GM12878 (cell line): ENCODE measurements around the gene KIAA1217. TPM values are rescaled to one million over a fixed set of nuclear protein-coding genes. Genes with fewer than 3 reads are reported as not detected.

Experiments
- ATAC-seq: fragments of 200-7000 bp; cut with Tn5 transposase; 3 replicates; pipeline ENCODE4 v1.9.1; 2020; ENCODE audit warnings: mild to moderate bottlenecking, moderate library complexity
- BruUV-seq: library from RNA; stranded (reverse); fragments of 400-500 nt; replicated peaks from 2 replicates; lab custom pipeline; 2021; lab: Mats Ljungman, UMichigan
- CTCF ChIA-PET: fragments of 300-600 bp; sonication (Branson Sonifier 250); formaldehyde crosslinking; extraction: SDS; loops from one replicate; lab custom pipeline; 2021; ENCODE audit warnings: inconsistent platforms; lab: Yijun Ruan, JAX
- POLR2A ChIA-PET: fragments of 350-600 bp; formaldehyde crosslinking; extraction: SDS; loops from one replicate; lab custom pipeline; 2021; ENCODE audit warnings: inconsistent platforms; lab: Charles Lee
- RAD21 ChIA-PET: fragments of 300-600 bp; sonication (Branson Sonifier 250); formaldehyde crosslinking; loops from one replicate; lab custom pipeline; 2023; ENCODE audit warnings: antibody characterized with exemption; ENCODE audit not compliant: unreplicated experiment; lab: Charles Lee
- SMC1A ChIA-PET: fragments of 300-600 bp; sonication (Branson Sonifier 250); formaldehyde crosslinking; loops from one replicate; lab custom pipeline; 2023; ENCODE audit not compliant: unreplicated experiment, uncharacterized antibody; lab: Charles Lee
- DNase-seq: peaks from one replicate; pipeline ENCODE4 v3.0.0-alpha.2; 2011; ENCODE audit warnings: low read depth, low spot score
- FAIRE-seq: peaks from 3 replicates; lab custom pipeline; 2011; peaks lifted over from hg19 to GRCh38; lab: Jason Lieb, UNC
- H2AFZ ChIP-seq: 2 replicates; pipeline ENCODE4 v1.6.0; 2011; ENCODE audit warnings: low read depth, low read length, control low read depth; ENCODE audit not compliant: control insufficient read depth
- H3K27ac ChIP-seq: 2 replicates; pipeline ENCODE4 v1.5.1; 2011; ENCODE audit warnings: control low read depth; ENCODE audit not compliant: control insufficient read depth, insufficient read depth
- H3K27me3 ChIP-seq, 2 experiments: replicated peaks in 1 of 2; 2 replicates each; pipeline versions ENCODE4 v1.6.0 to v1.6.1; 2011; ENCODE audit warnings: low read length in 1 of 2; ENCODE audit not compliant: control insufficient read depth in 2 of 2, insufficient read depth in 2 of 2
- H3K36me3 ChIP-seq, 2 experiments: 2 replicates each; pipeline ENCODE4 v1.5.1; 2011; ENCODE audit warnings: low read length in 1 of 2; ENCODE audit not compliant: control insufficient read depth in 2 of 2, insufficient read depth in 2 of 2
- H3K4me1 ChIP-seq: 2 replicates; pipeline ENCODE4 v1.6.1; 2011; ENCODE audit warnings: mild to moderate bottlenecking, low read length, moderate library complexity, mixed read lengths; ENCODE audit not compliant: control insufficient read depth, insufficient read depth
- H3K4me2 ChIP-seq: 2 replicates; pipeline ENCODE4 v1.6.0; 2011; ENCODE audit warnings: control low read depth; ENCODE audit not compliant: control insufficient read depth, insufficient read depth
- H3K4me3 ChIP-seq: fragments of 200-600 bp; sonication (generic); 2 replicates; pipeline ENCODE4 v1.5.1; 2016
- H3K79me2 ChIP-seq: 2 replicates; pipeline ENCODE4 v1.6.0; 2011; ENCODE audit warnings: low read length; ENCODE audit not compliant: control insufficient read depth, insufficient read depth
- H3K9ac ChIP-seq: 2 replicates; pipeline ENCODE4 v1.8.0; 2011; ENCODE audit warnings: low read length, control low read depth, mixed read lengths; ENCODE audit not compliant: control insufficient read depth, insufficient read depth
- H3K9me3 ChIP-seq: replicated peaks from 3 replicates; pipeline ENCODE4 v1.5.1; 2011; ENCODE audit warnings: mild to moderate bottlenecking, low read length; ENCODE audit not compliant: control insufficient read depth, insufficient read depth
- H4K20me1 ChIP-seq: 2 replicates; pipeline ENCODE4 v1.6.0; 2011; ENCODE audit not compliant: control insufficient read depth, insufficient read depth
- ATF2 ChIP-seq: IDR thresholded peaks from 2 replicates; pipeline ENCODE4 v1.6.1; 2012; ENCODE audit warnings: low read length, inconsistent platforms
- CREB1 ChIP-seq: IDR thresholded peaks from 2 replicates; pipeline ENCODE4 v1.6.1; 2012; ENCODE audit warnings: low read depth, mild to moderate bottlenecking, inconsistent platforms
- E2F4 ChIP-seq: IDR thresholded peaks from 2 replicates; pipeline ENCODE4 v1.6.1; 2012; ENCODE audit warnings: low read depth, low read length, improper control_type of control experiment
- FOXM1 ChIP-seq: IDR thresholded peaks from 2 replicates; pipeline ENCODE4 v1.6.1; 2012; ENCODE audit warnings: low read depth, mild to moderate bottlenecking, inconsistent platforms, low read length, moderate library complexity
- PRDM15 ChIP-seq: fragments of 450-650 bp; formaldehyde crosslinking; IDR thresholded peaks from 2 replicates; pipeline ENCODE4 v1.4.0; 2020; ENCODE audit warnings: mild to moderate bottlenecking, moderate library complexity
- SMARCA5 ChIP-seq: fragments of 450-650 bp; IDR thresholded peaks from 2 replicates; pipeline ENCODE4 v1.6.1; 2017; ENCODE audit warnings: mild to moderate bottlenecking
- STAT3 ChIP-seq: IDR thresholded peaks from 2 replicates; pipeline ENCODE4 v1.6.1; 2011; ENCODE audit warnings: low read depth, low read length, improper control_type of control experiment
- WGBS: methylation state at CpG from one replicate; pipeline ENCODE4 v1.1.6; 2016; ENCODE audit warnings: low lambda C conversion rate; ENCODE audit not compliant: insufficient replicate concordance, insufficient coverage; ENCODE audit errors: missing lambda C conversion rate; 5-methylcytosine and 5-hydroxymethylcytosine counted together
- in situ Hi-C: fragments of 300-500 bp; cut with MboI; formaldehyde crosslinking; loops from 9 replicates; pipeline ENCODE4 v1.14.3; 2018; ENCODE audit warnings: mixed read lengths
- intact Hi-C: fragments of 100-400 bp; cut with micrococcal nuclease; formaldehyde crosslinking; loops from one replicate; pipeline ENCODE4 v1.14.2; 2022; ENCODE audit not compliant: unreplicated experiment
- polyA plus RNA-seq, 11 experiments: library from polyadenylated mRNA; depleted of rRNA in 4 of 11; unstranded in 6 of 11; stranded (reverse) in 5 of 11; fragments of >200 nt; fragmentation: Nextera tagmentation in 4 of 11; fragmentation: Illumina TruSeq in 1 of 11; extraction: Ambion mirVana in 4 of 11; extraction: Trizol in 1 of 11; gene quantifications; 1 replicate in 1 of 11; 2 replicates in 10 of 11; pipeline versions ENCODE4 v1.2.1 to v1.2.3, GENCODE V29; 2011 to 2016; ENCODE audit warnings: inconsistent platforms in 2 of 11, missing spikeins in 2 of 11, low read depth in 1 of 11
- total RNA-seq, 4 experiments: library from RNA; depleted of rRNA in 3 of 4; stranded (reverse); fragments of >200 nt in 3 of 4; fragmentation: Illumina TruSeq in 1 of 4; extraction: Trizol in 1 of 4; gene quantifications; 2 replicates each; pipeline versions ENCODE4 v1.2.1 to v1.2.3, GENCODE V29; 2013 to 2021

KIAA1217 gene
- total and polyA plus RNA-seq, 10 of the 15 experiments (the other 5 are each of a cell fraction or from before 2014, with no cell fraction given) = 0.57 to 3.8 (median 2.1) TPM

GRCh38 chr10:24569330-24569796, 360.4 kb downstream of the KIAA1217 start:
- H2AFZ ChIP-seq = no peak overlapping the region
- H3K27me3 ChIP-seq = no peaks in the 10 kb centered on the region
- no peaks in the 10 kb centered on the region for H4K20me1 ChIP-seq
- H3K4me2 ChIP-seq = no peak overlapping the region
- no peaks in the 10 kb centered on the region for H3K79me2 ChIP-seq
- no peak overlapping the region for H3K4me3 ChIP-seq
- in situ Hi-C loops = no loop called here
- ChIA-PET CTCF (interaction anchor here (1.3 kb wide), 1 partner anchor 512 kb away, joined by 3 read pairs; no protein-coding TSS in a partner anchor), SMC1A (no interaction called here), POLR2A (no interaction called here), RAD21 (no interaction called here)
- no peaks in the 10 kb centered on the region for H3K4me1 ChIP-seq
- no peak overlapping the region for H3K27ac ChIP-seq
- H3K9me3 ChIP-seq = no peaks in the 10 kb centered on the region
- ATAC-seq (no peak), DNase-seq (no peak), FAIRE-seq (no peak)
- H3K9ac ChIP-seq = no peak overlapping the region
- WGBS = 58% methylated on average over 12 of the region's 13 CpGs
- BruUV-seq = no TSS peak
- intact Hi-C loops = no loop called here
- H3K36me3 ChIP-seq = no peaks in the 10 kb centered on the region
- TF ChIP-seq STAT3 (no peak), PRDM15 (CRISPR knock-in tag) (no peak), ATF2 (no peak), FOXM1 (no peak), E2F4 (no peak), CREB1 (no peak), SMARCA5 (no peak)
